ENCODE measurements around the gene CSRP3. TPM values are rescaled to one million over a fixed set of nuclear protein-coding genes. Genes with fewer than 3 reads are reported as not detected.

The CSRP3 gene
- total and polyA plus RNA-seq, 2 donors (not counting 3 experiments of a cell fraction or from before 2014, with no cell fraction given), result not detected

GRCh38 chr11:19193916-19194315 is 7.9 kb downstream of the CSRP3 start:
- Histone ChIP-seq H3K36me3 (ENCODE audit: control insufficient read depth in 2 of 2, extremely low read depth in 1 of 2, insufficient read depth in 2 of 2, low read length in 2 of 2) (no peaks in the 10 kb centered on the region), H3K4me2 (ENCODE audit: insufficient read depth, low read length) (no peak overlapping the region), H3K9me1 (replicated peaks; ENCODE audit: control insufficient read depth, extremely low read depth, insufficient read depth, low read length) (no peaks in the 10 kb centered on the region), H3K27ac (ENCODE audit: insufficient read depth, low read depth, low read length) (no peak overlapping the region), H3K27me3 (ENCODE audit: control insufficient read depth in 2 of 2, insufficient read depth in 2 of 2, low read length in 2 of 2) (no peaks in the 10 kb centered on the region), H3K4me3 (replicated peaks in 1 of 3; ENCODE audit: insufficient read depth in 1 of 3, low read depth in 1 of 3, low read length in 3 of 3) (no peak overlapping the region), H3K4me1 (ENCODE audit: control insufficient read depth, extremely low read depth, insufficient read depth, low read length) (no peaks in the 10 kb centered on the region), H4K20me1 (replicated peaks; ENCODE audit: control insufficient read depth, extremely low read depth, insufficient read depth, low read length) (no peaks in the 10 kb centered on the region), H3K9ac (replicated peaks; ENCODE audit: extremely low read depth, insufficient read depth, low read length) (no peak overlapping the region), H3K79me2 (ENCODE audit: control insufficient read depth, insufficient read depth, low read length) (no peaks in the 10 kb centered on the region), H2AFZ (ENCODE audit: low read depth, low read length) (no peak overlapping the region), H3K9me3 (replicated peaks; ENCODE audit: control insufficient read depth, insufficient read depth, low read length) (no peaks in the 10 kb centered on the region)
- no peak for TF ChIP-seq POLR2AphosphoS5 (IDR thresholded peaks at IDR 0.05; ENCODE audit: insufficient read depth, low read depth, low read length)
- intact Hi-C loops (cut with micrococcal nuclease) (no loop called here), dilution Hi-C loops (cut with MboI; ENCODE audit: extremely low pct_ligation_motif_present, low sequenced_read_pairs) (no loop called here)
- ChIA-PET POLR2A (no interaction called here), CTCF (interaction anchor here (1.0 kb wide), 1 partner anchor 11 kb away, joined by 5 read pairs; no protein-coding TSS in a partner anchor)
- DNase-seq (ENCODE audit: low read depth, low spot score) (peak; percentile 8), FAIRE-seq (no peak)
- BruUV-seq (replicated peaks), result no TSS peak

- Histone ChIP-seq H3K9me1 (replicated peaks; ENCODE audit: control insufficient read depth, extremely low read depth, insufficient read depth, low read length) (no peaks in the 10 kb centered on the region), H3K9ac (replicated peaks; ENCODE audit: extremely low read depth, insufficient read depth, low read length) (no peak overlapping the region), H3K4me1 (ENCODE audit: control insufficient read depth, extremely low read depth, insufficient read depth, low read length) (no peaks in the 10 kb centered on the region), H4K20me1 (replicated peaks; ENCODE audit: control insufficient read depth, extremely low read depth, insufficient read depth, low read length) (no peaks in the 10 kb centered on the region), H3K4me3 (replicated peaks in 1 of 3; ENCODE audit: insufficient read depth in 1 of 3, low read depth in 1 of 3, low read length in 3 of 3) (no peak overlapping the region), H3K36me3 (ENCODE audit: control insufficient read depth in 2 of 2, extremely low read depth in 1 of 2, insufficient read depth in 2 of 2, low read length in 2 of 2) (no peaks in the 10 kb centered on the region), H3K27me3 (ENCODE audit: control insufficient read depth in 2 of 2, insufficient read depth in 2 of 2, low read length in 2 of 2) (no peaks in the 10 kb centered on the region), H3K9me3 (replicated peaks; ENCODE audit: control insufficient read depth, insufficient read depth, low read length) (no peaks in the 10 kb centered on the region), H3K4me2 (ENCODE audit: insufficient read depth, low read length) (no peak overlapping the region), H2AFZ (ENCODE audit: low read depth, low read length) (no peak overlapping the region), H3K27ac (ENCODE audit: insufficient read depth, low read depth, low read length) (no peak overlapping the region), H3K79me2 (ENCODE audit: control insufficient read depth, insufficient read depth, low read length) (no peaks in the 10 kb centered on the region)
- FAIRE-seq, result no peak
- intact Hi-C loops (cut with micrococcal nuclease), result no loop called here
- TF ChIP-seq MYC (IDR thresholded peaks at IDR 0.05; ENCODE audit: low read depth, low read length) (no peak), CTCF (IDR thresholded peaks at IDR 0.05; ENCODE audit: extremely low read depth in 1 of 2, insufficient read depth in 1 of 2, low read depth in 1 of 2, low read length in 2 of 2) (no peak)
- no TSS peak for BruUV-seq (replicated peaks)
- dilution Hi-C loops (cut with MboI; ENCODE audit: extremely low pct_ligation_motif_present, low sequenced_read_pairs), result no loop called here
- CTCF ChIA-PET, result interaction anchor here (0.5 to 1.0 kb wide), 2 partner anchors 23 to 120 kb away, joined by 3 to 4 read pairs; no protein-coding TSS in a partner anchor
- POLR2A ChIA-PET, result no interaction called here
- DNase-seq (ENCODE audit: low read depth, low spot score), result no peak
These were observed 10.1 kb downstream of the CSRP3 start for GRCh38 chr11:19191530-19192169.

Data from endothelial cell of umbilical vein (primary cell).